Cardiac muscle cell (in vitro differentiated cells and primary cell): ENCODE results near the gene ATP1B4. TPM values are rescaled to one million over a fixed set of nuclear protein-coding genes. Genes with fewer than 3 reads are reported as not detected.

Experiments used
- DNase-seq, 2 donors: peaks; one replicate each; pipeline versions ENCODE4 v3.0.0 to v3.0.0-alpha.2; 2010 to 2017; ENCODE audit warnings: low read depth in 1 of 2, low spot score in 1 of 2
- H3K27ac ChIP-seq: fragments of 200-600 bp; sonication (generic); 2 replicates; pipeline ENCODE4 v1.5.1; 2016
- H3K27me3 ChIP-seq: fragments of 200-600 bp; sonication (generic); 2 replicates; pipeline ENCODE4 v1.6.0; 2016; ENCODE audit warnings: control low read depth
- H3K36me3 ChIP-seq: fragments of 200-600 bp; sonication (generic); 2 replicates; pipeline ENCODE4 v1.5.1; 2016; ENCODE audit warnings: control low read depth
- H3K4me1 ChIP-seq: fragments of 200-600 bp; sonication (generic); 2 replicates; pipeline ENCODE4 v1.8.1; 2017; ENCODE audit warnings: low read depth, mild to moderate bottlenecking, mixed run types
- H3K4me3 ChIP-seq: fragments of 200-600 bp; sonication (generic); 2 replicates; pipeline ENCODE4 v1.5.1; 2016; ENCODE audit warnings: mild to moderate bottlenecking
- H3K9me3 ChIP-seq: fragments of 200-600 bp; sonication (generic); 2 replicates; pipeline ENCODE4 v1.5.1; 2017; ENCODE audit warnings: low read depth, mild to moderate bottlenecking, control low read depth
- CTCF ChIP-seq: IDR thresholded peaks from 2 replicates; pipeline ENCODE4 v1.5.1; 2012; ENCODE audit warnings: low read depth, mild to moderate bottlenecking, low read length
- polyA plus RNA-seq: library from polyadenylated mRNA; unstranded; fragments of >200 nt; fragmentation: Nextera tagmentation; extraction: Ambion mirVana; gene quantifications from 2 replicates; pipeline ENCODE4 v1.2.1, GENCODE V29; 2016
- total RNA-seq: library from RNA; depleted of rRNA; stranded (reverse); fragments of >200 nt; gene quantifications from 2 replicates; pipeline ENCODE4 v1.2.3, GENCODE V29; 2016

The ATP1B4 gene
- total and polyA plus RNA-seq, 2 experiments from 2014 or later = 0.34 to 0.45 TPM

GRCh38 chrX:120365968-120366367, 4.1 kb downstream of the ATP1B4 start:
- DNase-seq = peak in 1 of 2 donors; percentile 44
- Histone ChIP-seq H3K9me3 (no peaks in the 10 kb centered on the region), H3K27me3 (no peaks in the 10 kb centered on the region), H3K27ac (peak overlapping the region; percentile 86), H3K4me3 (no peak overlapping the region), H3K4me1 (peaks cover 30% of the 10 kb centered on the region), H3K36me3 (no peaks in the 10 kb centered on the region)
- no peak for TF ChIP-seq CTCF

DNA sequence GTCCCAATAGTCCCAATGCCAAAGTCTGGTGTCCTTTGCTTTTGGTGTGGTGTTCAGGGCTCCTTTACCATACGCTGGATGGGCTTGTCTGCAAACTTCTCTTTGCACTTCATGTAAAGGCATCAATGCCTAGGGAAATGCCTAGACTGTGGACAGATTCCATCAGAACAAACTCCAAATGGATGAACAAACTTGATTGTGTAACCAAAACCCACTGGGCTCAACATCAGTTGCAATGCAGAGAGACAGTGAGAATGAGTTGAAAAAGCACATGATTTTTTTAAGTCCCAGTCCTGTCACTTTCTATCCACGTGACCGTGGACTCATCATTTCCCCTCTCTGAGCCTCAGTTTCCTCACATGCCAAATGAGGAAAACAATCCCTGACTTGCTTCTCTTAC, 4.9 kb downstream of the ATP1B4 start:
- DNase-seq = no peak
- peaks cover 30% of the 10 kb centered on the region for H3K4me1 ChIP-seq

DNA sequence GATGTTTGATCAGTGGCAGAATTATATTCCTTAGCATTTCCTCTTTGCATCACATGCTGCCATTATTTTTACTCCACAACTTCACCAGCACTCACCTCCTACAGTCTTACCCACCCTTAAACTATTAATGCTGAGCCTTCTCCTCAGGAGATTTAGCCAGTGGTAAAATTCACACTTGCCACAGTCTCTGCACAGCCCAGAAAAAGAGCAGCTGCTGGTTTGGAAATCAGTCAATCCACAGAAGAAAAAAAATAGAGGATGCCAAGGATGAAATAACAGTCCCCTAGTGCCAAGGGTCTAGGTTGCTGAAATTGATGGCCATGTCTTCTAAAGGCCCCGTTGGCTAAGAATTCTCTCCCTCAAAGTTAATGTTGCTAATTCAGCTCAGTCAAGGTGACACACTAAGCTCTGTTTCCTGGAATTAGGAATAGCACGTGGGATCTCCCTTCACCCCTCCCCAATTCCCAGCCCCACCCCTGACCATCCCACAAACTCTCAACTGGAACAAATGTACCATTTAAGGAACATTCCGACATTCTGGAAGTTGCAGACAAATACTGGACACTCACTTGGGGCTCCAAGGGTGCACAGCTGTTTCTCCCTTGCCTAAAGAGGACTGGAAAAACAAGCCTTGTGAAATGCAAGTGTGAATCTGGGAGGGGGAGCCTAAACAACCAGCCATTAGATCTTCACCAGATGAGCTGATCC, 5.7 kb downstream of the ATP1B4 start:
- Histone ChIP-seq H3K4me1 (peaks cover 26% of the 10 kb centered on the region), H3K4me3 (no peak overlapping the region), H3K36me3 (no peaks in the 10 kb centered on the region), H3K9me3 (no peaks in the 10 kb centered on the region), H3K27ac (no peak overlapping the region), H3K27me3 (no peaks in the 10 kb centered on the region)
- no peak for DNase-seq
- TF ChIP-seq CTCF = no peak

More for the DNA sequence above, 4.9 kb downstream of the ATP1B4 start:
- no peaks in the 10 kb centered on the region for H3K27me3 ChIP-seq
- H3K4me3 ChIP-seq = no peak overlapping the region
- H3K9me3 ChIP-seq = no peaks in the 10 kb centered on the region
- TF ChIP-seq CTCF = no peak
- no peaks in the 10 kb centered on the region for H3K36me3 ChIP-seq
- H3K27ac ChIP-seq = peak overlapping the region; percentile 86

GRCh38 chrX:120372667-120373370, 10.9 kb downstream of the ATP1B4 start:
- Histone ChIP-seq H3K27me3 (no peaks in the 10 kb centered on the region), H3K4me3 (no peak overlapping the region), H3K27ac (no peak overlapping the region), H3K9me3 (no peaks in the 10 kb centered on the region), H3K36me3 (no peaks in the 10 kb centered on the region), H3K4me1 (no peaks in the 10 kb centered on the region)
- no peak for TF ChIP-seq CTCF
- DNase-seq = no peak

- H3K27me3 ChIP-seq = no peaks in the 10 kb centered on the region
- no peak for TF ChIP-seq CTCF
Observed at GRCh38 chrX:120377179-120377578, 15.3 kb downstream of the ATP1B4 start.

More at GRCh38 chrX:120377179-120377578, 15.3 kb downstream of the ATP1B4 start:
- Histone ChIP-seq H3K9me3 (no peaks in the 10 kb centered on the region), H3K4me1 (peaks cover 7% of the 10 kb centered on the region), H3K36me3 (no peaks in the 10 kb centered on the region), H3K4me3 (no peak overlapping the region), H3K27ac (no peak overlapping the region)
- DNase-seq = no peak
